HG03097 (cell line): ENCODE measurements around the gene SLC12A4.
"Not testable (repeated sequence)": the region's sequence is repeated elsewhere in the genome, so short reads cannot be mapped to it uniquely, and the experiment has no call there.

Experiments
- ATAC-seq: cut with Tn5 transposase; IDR thresholded peaks from one replicate; pipeline ENCODE4 v1.9.1; 2021; ENCODE audit not compliant: unreplicated experiment, low FRiP score

SLC12A4 gene

DNA sequence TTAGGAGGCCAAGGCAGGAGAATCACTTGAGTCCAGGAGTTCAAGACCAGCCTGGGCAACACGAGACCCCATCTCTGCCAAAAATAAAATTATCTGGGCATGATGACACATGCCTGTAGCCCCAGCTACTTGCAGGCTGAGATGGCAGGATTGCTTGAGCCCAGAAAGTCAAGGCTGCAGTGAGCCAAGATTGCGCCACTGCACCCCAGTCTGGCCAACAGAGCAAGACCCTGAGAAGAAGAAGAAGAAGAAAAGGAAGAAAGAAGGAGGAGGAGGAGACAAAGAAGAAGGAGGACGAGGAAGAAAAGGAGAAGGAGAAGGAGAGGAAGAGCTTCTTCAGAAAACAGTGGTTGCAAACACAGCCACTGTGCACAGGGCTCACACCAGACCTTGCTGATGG lies 20.2 kb upstream of the SLC12A4 start:
- no peak for ATAC-seq

DNA sequence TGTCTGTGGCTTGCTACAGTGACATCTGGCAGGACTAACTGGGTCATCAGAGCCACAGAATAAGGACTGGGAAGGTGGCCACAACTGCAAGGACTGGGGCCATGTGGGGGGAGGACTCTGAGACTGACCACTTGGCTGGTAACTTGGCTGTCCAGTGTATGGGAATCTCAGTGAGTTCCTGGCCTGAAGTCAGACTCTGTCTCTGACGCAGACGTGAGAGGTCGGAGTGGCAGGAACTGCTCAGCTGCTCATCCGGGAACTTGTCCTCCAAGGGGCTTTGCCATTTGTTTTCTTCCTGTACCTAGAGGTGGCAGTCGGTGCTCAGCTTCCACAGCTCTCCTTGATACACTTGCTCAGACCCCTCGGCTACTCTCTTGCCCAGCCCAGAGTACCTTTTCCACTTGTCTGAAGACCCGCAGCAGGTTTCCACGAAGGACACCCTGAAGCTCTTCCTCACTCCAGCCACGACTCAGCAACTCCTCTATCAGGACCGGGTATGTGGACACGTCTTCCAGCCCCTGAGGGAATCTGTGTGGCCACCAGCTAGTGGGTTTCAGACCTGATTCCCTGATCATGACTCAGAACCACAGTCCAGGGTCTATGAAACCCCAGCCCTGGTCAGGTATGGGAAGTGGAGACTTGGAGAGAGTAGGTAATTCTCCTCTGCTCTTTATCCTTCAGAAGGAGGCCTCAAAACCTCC lies 19.2 kb upstream of the SLC12A4 start:
- no peak for ATAC-seq

DNA sequence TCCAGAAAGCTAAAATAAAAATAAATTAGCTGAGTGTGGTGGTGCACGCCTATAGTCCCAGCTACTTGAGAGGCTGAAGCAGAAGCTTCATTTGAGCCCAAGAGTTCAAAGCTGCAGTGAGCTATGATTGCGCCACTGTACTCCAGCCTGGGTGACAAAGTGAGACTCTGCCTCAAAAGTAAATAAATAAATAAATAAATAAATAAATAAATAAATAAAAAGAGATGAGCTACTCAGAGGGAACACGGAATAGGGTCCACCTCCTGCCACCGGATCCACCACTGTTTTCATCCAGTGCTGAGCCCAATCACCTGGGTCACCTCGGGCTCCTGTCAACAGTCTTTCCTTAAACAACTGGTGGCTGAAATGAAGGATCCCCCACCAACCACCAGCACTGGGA lies 18.5 kb upstream of the SLC12A4 start:
- no peak for ATAC-seq

DNA sequence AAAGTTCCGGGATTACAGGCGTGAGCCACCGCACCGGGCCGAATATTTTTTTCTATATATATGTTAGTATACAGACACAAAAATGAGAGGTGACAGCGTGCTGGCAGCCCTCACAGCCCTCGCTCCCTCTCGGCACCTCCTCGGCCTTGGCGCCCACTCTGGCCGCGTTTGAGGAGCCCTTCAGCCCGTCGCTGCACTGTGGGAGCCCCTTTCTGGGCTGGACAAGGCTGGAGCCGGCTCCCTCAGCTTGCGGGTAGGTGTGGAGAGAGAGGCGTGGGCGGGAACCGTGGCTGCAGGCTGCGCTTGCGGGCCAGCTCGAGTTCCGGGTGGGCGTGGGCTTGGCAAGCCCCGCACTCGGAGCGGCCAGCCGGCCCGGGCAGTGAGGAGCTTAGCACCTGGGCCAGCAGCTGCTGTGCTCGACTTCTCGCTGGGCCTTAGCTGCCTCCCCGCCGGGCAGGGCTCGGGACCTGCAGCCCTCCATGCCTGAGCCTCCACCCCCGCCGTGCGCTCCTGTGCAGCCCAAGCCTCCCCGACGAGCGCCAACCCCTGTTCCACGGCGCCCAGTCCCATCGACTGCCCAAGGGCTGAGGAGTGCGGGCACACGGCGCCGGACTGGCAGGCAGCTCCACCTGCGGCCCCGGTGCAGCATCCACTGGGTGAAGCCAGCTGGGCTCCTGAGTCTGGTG lies 13.7 kb upstream of the SLC12A4 start:
- ATAC-seq, result no peak

DNA sequence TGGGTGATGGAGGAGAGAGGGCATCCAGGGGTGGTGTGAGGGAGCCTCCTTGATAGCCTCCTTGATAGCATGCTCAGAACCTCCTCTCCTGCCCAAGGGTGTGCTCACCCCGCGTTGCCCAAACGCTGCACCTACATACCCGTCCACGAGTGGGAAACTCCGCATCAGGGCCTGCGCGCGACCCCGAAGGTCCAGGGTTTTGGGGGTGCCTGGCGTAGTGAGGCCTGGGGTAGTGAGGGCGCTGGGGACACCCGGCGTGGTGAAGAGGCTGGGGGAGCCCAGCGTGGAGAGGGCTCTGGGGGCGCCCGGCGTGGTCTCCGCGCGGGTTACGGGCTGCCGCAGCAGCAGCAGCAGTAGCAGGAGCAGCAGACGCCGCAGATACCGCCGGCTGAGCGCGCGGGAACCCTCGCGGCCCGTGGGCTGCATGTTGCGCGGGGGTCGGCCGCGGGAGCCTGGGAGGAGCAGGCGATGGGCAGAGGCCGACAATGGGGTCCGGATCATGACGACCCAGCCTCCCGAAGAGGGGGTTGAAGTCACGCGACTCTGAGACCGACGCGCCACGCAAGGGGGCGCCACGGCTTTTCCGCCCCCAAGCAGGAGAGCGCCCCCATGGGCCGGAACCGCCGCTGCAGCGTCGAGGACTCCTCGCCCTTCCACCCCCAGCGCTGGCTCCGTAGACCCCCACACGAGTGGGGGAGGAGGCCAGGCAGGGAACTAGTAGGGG lies 11.7 kb upstream of the SLC12A4 start, which contains the start of gene DPEP3:
DPEP3 (minus strand) TSS at position 545 of the 724 bp plus-strand sequence; CDS start at position 426, 119 bp downstream.
- no peak for ATAC-seq

DNA sequence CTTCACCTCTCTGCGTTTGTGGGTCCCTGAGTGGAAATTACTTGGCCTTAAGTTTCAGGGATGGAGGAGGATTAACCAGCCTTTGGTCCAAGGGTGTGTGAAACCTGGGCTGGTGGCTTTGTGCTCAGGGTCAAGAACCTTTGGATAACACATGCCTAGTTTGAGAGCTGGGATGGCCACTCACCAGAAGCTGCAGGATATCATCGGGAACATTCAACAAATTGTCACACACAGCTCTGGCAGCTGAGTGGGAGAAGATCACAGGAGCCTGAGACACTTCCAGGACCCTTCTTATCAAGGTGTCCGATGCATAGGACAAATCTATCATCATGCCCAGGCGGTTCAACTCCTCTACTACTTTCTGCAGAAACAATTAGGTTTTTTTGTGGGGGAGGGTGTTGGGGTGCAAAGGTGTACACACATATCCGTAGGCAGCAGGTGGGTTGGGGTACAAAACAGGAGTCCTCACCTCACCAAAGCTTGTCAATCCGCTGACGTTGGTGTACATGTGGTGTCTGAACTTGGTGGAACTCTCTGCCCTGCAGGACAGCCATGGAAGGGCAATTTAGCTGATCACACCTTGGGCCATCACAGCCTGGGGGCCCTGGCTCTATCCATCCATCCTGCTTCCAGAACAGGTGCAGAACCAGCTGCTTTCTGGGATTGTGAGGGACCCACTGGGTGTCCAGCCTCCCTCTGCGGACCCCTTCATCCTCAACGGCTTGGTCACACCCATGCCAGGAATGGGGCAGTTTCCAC lies 9.2 kb upstream of the SLC12A4 start:
- no peak for ATAC-seq

DNA sequence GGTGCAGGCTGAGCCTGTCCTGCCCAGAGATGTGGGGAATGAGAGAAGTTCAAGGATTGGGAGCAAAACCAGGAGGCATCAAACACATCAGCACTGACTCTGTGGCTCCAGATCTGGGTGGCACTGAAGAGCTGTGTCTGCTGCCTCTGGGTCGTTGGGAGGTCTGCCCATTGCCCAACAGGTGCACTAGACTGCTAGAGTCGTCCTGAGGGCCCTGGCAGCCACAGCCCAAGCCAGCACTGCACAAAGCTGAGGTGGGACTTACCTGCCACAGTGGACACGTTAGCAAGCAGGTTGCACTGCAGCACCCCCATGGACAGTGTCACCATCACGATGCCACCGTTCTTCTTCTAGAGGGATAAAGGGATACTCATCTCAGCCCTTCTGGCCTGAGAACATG lies 8.6 kb upstream of the SLC12A4 start:
- ATAC-seq, result no peak

DNA sequence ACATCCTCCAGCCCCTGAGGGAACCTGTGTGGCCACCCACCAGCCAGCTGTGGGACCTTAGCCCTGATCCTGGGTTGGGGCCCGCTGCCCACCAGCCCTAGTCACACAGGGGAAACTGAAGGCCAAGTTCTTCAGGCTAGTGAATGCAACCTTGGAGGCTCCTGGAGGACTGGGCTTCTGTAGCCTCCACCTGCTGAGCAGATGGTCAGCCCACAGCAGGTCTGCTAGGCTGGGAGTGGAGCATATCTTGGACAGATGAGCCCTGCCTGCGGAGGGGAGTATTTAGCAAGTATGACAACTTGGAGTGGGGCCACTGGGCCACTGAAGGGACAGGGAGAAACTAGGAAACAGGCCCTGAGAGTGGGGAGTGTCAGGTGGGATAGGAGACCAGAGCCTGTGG lies 7.8 kb upstream of the SLC12A4 start:
- no peak for ATAC-seq

DNA sequence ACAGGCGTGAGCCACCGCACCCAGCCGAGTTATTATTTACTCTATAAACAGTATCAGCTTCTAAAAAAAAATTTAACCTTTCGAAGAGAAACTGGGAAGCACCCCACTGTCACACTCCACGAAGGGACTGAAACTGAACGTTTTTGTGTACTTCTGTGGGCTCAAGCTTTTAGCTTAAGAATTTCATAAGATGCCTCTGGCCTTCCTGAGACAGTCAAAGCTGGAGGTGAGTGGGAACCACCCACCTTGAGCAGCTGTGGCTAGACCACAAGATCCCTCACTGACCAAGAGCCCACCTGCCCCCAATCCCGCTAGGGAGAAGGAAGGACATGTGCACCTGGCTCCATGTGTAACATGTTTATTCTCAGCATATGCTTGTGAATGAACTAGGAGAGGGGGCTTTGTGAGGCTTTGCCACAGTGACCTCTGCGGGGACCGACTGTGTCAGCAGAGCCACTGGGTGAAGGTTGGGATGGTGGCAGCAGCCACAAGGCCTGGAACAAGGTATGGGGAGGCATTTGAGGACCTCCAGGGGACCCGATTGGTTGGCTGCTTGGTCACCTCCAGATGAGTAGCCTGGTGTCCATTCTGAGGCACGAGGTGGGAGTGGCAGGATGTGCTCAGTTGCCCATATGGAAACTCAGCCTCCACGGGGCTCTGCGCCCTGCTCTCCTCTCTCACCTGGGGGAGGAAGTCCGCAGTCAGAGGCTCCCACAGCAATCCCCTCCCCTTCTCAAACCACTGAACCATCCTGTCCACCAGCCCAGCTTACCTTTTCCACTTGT lies 7.1 kb upstream of the SLC12A4 start:
- no peak for ATAC-seq

DNA sequence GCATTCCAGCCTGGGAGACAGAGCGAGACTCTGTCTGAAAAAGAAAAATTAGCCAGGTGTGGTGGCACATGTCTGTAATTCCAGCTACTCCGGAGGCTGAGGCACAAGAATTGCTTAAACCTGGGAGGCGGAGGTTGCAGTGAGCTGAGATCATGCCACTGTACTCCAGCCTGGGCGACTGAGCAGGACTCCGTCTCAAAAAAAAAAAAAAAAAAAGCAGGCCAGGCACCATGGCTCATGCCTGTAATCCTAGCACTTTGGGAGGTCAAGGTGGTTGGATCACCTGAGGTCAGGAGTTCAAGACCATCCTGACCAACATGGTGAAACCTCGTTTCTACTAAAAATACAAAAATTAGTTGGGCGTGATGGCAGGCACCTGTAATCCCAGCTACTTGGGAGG lies 3.8 kb upstream of the SLC12A4 start:
- ATAC-seq, result not testable (repeated sequence)

DNA sequence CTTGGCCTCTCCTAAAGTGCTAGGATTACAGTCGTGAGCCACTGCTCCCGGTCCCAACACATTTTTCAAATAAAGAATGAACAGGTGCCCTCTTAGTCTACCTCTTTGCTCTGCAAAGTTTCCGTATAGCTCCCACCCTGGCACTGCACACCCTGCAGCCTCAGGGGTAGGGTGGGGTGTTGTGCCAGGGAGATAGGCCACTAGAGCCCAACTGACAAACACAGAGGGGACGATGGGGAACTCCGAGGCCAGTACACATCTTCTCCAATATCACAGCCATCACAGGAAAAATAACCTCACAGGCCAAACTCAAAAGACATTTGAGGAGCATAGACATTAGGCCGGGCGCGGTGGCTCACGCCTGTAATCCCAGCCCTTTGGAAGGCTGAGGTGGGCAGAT lies 2.7 kb upstream of the SLC12A4 start:
- ATAC-seq, result no peak

DNA sequence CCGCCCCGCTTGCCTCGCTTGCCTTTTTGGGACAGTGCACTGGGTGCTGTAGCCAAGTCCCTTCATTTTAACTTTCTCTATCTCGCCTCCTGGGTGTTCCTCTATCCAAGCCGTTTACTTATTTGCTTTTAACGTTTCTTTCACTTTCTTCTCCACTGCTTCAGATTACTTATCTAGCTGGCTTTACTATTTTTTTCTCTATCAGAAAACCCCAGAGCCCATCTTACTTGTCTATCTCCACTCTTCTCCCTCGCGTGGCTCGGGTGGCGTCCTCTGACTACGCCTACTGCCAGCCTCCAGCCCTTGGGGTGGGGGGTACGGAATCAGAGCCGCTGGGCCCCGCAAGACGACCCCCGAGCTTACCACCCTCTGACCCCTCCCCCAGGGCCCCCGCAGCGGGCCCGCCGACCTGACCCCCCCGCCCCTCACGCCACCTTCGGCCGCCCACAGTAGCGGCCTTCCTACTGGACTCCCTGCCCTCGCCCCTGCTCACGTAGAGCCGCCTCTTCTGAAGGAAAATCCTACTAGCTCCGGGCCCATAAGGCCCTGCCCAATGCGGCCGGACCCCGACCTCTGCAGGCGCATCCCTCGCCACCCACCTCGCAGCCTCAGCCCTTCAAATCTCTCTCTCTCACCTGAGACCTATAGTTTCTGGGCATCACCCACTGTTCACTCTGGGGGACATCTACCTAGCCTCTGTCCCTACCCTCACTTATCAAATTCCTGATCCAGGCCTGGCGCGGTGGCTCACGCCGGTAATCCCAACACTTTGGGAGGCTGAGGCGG lies 1.0 kb upstream of the SLC12A4 start:
- ATAC-seq, result peak; percentile 8

DNA sequence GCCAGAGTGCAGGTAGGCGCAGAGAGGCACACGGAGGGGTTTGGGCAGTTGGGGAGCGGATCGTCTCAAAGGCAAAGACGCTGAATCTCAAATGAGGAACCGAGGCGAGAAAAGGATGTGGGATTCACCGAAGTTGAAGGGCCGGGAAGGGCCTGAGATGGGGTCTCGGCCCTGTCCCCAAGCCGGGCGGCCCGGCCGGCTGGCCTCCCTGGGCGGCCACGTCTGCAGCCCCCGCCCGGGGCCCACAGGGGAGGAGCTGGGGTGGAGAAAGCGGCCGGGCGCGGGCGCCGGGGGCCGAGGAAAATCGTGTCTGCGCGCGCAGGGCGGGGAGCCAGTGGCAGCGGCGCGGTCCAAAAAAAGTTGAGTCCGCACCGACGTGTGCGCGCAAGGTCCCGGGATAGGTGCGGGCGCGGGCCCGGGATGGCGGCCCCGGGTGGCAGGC lies 458 bp downstream of the SLC12A4 start:
- ATAC-seq, result peak; percentile 24

DNA sequence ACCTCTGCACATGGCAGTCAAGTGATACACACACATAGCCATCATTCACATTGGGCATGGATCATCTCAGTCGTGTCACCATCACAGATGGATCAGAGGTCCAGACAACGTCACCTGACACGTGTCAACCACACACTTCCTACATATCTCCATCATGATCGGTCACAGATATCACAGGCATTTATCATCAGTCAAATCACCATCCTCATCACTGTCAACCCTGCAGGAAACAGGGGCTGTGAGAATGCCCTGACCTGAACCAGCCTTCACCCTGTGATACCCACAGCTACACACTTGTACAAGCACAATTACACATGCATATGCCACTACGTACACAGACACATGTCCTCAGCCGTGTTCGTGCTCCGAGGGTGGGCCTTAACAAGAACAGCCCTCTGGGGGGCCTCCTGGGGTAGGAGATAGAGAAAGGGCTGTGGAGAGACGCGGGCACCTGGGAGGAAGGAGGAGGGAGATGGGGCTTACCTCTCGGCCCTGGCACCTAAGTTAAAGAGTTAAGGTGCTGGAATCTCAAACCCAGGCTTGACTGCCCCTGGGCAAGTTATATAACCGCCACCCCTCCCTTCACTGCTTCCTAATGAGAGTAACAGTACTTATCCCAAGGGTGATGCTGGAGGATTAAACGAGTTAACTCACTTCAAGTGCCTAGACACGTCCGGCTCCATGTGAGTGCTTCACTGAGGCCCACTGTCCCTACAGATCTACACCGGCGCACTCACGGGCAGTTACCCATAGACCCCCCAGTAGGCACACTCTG lies 1.1 kb downstream of the SLC12A4 start:
- no peak for ATAC-seq

DNA sequence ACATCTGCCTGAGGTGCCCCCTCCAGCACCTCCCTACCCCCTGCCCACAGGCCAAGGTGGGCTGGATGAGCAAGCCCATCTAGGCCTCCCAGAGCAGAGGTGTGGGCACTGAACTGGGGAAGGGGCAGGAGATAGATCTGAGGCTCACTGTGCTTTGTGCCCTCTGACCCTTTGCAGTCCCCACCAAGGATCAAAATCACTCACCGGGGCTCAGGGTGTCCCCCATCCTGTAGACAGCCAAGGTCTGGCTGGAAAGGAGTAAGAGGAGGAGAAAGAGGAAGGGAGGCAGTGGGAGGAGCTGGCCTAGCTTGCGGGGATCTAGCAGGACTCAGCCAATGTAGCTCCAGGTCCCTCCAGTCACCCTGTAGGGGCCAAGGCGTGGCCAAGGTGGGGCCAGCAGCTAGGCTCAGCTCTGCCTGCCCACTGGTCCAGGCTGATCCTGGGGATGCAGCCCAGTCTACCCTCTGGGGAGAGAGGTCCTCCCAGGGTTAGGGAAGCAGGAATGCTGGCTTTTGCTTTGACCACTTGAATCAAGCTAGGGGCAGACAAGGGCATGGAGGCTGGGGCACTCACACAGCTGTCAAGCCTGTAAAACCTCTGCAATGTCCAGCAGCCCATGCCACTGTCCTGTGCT lies 1.8 kb downstream of the SLC12A4 start:
- no peak for ATAC-seq

DNA sequence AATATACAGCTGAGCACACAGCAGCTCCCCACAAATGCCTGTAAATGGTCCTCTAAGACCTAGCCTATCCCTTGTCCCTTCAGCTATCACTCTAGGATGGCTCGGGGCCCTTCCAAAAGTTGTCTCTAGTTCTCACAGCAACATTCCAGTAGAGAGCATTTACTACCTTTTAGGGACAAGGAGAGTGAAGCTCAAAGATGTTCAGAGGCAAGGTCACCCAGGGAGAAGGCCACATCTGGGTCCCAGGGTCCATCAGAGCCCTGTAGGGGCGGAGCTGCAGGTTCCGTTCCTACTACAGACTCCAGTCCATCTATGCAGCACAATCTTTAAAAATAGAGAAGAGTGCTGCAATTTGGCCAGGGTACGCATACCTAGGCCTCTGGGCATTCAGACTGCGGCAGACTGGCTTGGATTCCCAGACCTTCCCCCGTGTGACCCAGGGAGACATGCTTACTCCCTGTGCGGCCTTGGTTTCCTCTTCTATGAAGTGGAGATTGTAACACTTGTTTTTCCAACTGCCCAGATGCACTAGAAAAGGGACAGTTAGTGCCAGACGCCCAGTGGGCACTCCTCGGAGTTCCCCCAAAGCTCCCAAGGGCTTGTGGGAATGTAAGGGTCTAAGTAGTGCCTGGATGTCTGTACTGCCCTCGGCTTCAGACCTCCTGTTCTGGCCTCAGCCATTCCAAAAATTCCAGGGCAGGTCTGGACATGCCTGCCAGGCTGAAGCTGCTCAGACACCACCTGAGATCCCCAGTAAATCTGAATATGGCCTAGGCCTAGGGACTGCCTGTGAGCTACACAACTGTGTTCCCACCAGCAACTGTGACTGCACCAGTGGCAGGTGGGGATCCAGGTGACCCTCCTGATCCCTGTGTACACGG lies 2.5 kb downstream of the SLC12A4 start:
- no peak for ATAC-seq

DNA sequence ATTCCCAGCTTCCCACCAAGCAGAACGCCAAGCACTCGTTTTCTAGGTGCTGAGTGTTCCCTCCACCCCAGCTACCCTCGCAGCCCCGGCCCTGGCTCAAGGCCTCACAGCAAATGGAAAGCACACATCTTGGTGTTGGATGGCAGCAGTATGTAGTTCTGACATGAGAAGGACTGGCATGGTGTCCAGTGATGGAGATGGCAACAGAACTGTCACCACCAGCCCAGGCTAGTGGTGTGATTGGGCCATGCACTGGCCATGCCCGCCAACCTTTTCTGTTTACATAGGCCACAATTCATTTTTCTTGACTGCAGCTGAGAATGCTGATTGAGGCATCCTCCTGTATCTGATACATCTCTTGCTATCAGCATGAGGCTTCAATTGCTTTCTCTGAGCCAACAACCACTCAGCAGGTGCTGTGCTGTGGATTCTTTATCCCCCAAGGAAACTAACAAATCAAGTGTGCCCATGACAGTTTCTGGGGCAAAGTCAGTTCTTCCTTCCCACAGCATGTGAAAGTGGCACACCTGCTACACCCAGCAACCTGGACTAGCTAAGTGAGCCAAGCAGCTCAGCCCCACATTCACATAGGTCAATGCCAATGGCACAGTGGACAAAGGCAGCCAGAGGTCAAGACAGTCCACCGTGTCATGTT lies 3.8 kb downstream of the SLC12A4 start:
- no peak for ATAC-seq
